ENCODE results near the gene MOBP. TPM values are rescaled to one million over a fixed set of nuclear protein-coding genes. Genes with fewer than 3 reads are reported as not detected.
A peak's percentile ranks its signal among the peaks of the same experiment; 100 is the strongest.
"Not testable (repeated sequence)": the region's sequence is repeated elsewhere in the genome, so short reads cannot be mapped to it uniquely, and the experiment has no call there.

MOBP gene, protein sequence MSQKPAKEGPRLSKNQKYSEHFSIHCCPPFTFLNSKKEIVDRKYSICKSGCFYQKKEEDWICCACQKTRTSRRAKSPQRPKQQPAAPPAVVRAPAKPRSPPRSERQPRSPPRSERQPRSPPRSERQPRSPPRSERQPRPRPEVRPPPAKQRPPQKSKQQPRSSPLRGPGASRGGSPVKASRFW
- not detected in 2 replicates for total RNA-seq (2014; rRNA removed)
- Bru-seq, nascent RNA: percentile 11 among the genes with signal in this experiment
- BruChase-seq, experiment 1, labeled RNA remaining after a 6-hour chase: percentile 24 among the genes with signal in this experiment
- percentile 28 among the genes with signal in this experiment for BruChase-seq, experiment 2, labeled RNA remaining after a 2-hour chase
- long read RNA-seq: 0 reads

DNA sequence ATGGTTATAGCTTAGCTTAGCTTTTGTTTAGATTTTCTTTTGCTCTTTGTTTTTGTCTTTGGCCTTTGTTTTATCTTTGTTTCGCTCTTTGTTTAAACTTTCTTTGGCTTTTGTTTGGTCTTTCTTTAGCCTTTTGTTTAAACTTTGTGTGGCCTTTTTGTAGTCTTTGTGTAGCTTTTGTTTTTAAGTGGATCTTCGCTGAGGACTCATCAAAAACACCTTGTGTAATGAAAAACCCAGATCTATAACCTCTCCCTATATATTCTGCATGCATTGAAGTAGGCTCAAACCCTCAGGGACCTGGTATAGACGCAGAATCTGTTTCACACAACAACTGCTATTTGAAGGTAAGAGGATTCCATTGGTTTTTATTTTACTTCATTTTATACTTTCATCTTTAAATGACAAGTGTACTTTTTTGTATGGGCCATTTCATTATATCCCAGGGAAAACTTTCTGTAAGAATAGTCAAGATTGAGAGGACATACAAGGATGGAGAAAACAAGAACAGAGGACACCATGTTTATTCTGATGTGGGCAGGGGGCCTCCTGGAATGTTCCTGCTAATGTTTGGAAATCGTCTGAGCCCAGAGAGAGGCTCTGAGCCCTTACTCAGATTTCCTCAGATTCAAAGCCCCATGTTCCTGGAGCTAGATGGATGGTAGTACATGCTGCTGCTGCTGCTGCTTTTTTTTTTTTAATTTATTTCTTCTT is at the start of gene MOBP:
Gene MOBP, plus strand, starts transcription at position 287 of the 714 bp plus-strand sequence. CDS start 34,390 bp downstream, outside the sequence.
- CTCF ChIA-PET: no interaction called here
- Histone ChIP-seq H3K4me3 (ENCODE audit: low read length) (no peak within 1 kb of the TSS), H3K27me3 (ENCODE audit: low read length) (peaks cover 33% of the 10 kb centered on the region), H3K9me2 (replicated peaks; ENCODE audit: low read length) (no peaks in the 10 kb centered on the region), H3K4me1 (ENCODE audit: insufficient read depth, low read length) (no peaks in the 10 kb centered on the region), H4K20me1 (ENCODE audit: low read length) (no peaks in the 10 kb centered on the region), H3F3A (ENCODE audit: low read length, unreplicated experiment) (no peaks in the 10 kb centered on the region), H3K9me3 (ENCODE audit: low read length) (no peaks in the 10 kb centered on the region), H3K79me2 (ENCODE audit: low read length) (no peaks in the 10 kb centered on the region), H3K4me2 (ENCODE audit: low read length) (no peak within 1 kb of the TSS), H3K36me3 (ENCODE audit: low read depth, low read length) (no peaks in the 10 kb centered on the region), H3K9ac (ENCODE audit: low read length) (no peak within 1 kb of the TSS), H3K27ac (ENCODE audit: low read length) (no peak within 1 kb of the TSS), H2AFZ (ENCODE audit: low read length) (no peak within 1 kb of the TSS)
- no peak for DNase-seq
- intact Hi-C loops (cut with micrococcal nuclease): no loop called here
- no TSS peak for BruUV-seq (replicated peaks)
- POLR2A ChIA-PET (ENCODE audit: unreplicated experiment): no interaction called here
- TF ChIP-seq EZH2phosphoT487 (IDR thresholded peaks at IDR 0.05; ENCODE audit: borderline replicate concordance, low read length) (no peak), EZH2 (IDR thresholded peaks at IDR 0.05; ENCODE audit: low read length, unreplicated experiment) (no peak)
- TF ChIP-seq, protein P1, sequence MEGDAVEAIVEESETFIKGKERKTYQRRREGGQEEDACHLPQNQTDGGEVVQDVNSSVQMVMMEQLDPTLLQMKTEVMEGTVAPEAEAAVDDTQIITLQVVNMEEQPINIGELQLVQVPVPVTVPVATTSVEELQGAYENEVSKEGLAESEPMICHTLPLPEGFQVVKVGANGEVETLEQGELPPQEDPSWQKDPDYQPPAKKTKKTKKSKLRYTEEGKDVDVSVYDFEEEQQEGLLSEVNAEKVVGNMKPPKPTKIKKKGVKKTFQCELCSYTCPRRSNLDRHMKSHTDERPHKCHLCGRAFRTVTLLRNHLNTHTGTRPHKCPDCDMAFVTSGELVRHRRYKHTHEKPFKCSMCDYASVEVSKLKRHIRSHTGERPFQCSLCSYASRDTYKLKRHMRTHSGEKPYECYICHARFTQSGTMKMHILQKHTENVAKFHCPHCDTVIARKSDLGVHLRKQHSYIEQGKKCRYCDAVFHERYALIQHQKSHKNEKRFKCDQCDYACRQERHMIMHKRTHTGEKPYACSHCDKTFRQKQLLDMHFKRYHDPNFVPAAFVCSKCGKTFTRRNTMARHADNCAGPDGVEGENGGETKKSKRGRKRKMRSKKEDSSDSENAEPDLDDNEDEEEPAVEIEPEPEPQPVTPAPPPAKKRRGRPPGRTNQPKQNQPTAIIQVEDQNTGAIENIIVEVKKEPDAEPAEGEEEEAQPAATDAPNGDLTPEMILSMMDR (conservative IDR thresholded peaks at IDR 0.05; ENCODE audit: low read depth, low read length): no peak
- no peak for ATAC-seq

DNA sequence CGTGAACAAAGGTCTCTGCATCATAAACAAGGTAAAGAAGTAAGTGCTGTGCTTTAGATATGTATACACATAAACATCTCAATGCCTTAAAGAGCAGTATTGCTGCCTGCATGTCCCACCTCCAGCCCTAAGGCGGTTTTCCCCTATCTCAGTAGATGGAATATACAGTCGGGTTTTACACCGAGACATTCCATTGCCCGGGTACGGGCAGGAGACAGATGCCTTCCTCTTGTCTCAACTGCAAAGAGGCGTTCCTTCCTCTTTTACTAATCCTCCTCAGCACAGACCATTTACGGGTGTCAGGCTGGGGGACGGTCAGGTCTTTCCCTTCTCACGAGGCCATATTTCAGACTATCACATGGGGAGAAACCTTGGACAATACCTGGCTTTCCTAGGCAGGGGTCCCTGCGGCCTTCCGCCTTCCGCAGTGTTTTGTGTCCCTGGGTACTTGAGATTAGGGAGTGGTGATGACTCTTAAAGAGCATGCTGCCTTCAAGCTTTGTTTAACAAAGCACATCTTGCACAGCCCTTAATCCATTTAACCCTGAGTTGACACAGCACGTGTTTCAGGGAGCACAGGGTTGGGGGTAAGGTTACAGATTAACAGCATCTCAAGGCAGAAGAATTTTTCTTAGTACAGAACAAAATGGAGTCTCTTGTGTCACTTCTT is 48.8 kb upstream of the MOBP start:
- H4K20me1 ChIP-seq (ENCODE audit: low read length); H3F3A ChIP-seq (ENCODE audit: low read length, unreplicated experiment); H3K4me2 ChIP-seq (ENCODE audit: low read length); H3K79me2 ChIP-seq (ENCODE audit: low read length); POLR2A ChIA-PET (ENCODE audit: unreplicated experiment); CTCF ChIA-PET; H3K9ac ChIP-seq (ENCODE audit: low read length); DNase-seq; H3K9me3 ChIP-seq (ENCODE audit: low read length); H3K9me2 ChIP-seq (replicated peaks; ENCODE audit: low read length); H3K27ac ChIP-seq (ENCODE audit: low read length); H2AFZ ChIP-seq (ENCODE audit: low read length); H3K4me1 ChIP-seq (ENCODE audit: insufficient read depth, low read length); BruUV-seq (replicated peaks); ATAC-seq; H3K4me3 ChIP-seq (ENCODE audit: low read length); H3K27me3 ChIP-seq (ENCODE audit: low read length); H3K36me3 ChIP-seq (ENCODE audit: low read depth, low read length): not testable (repeated sequence)
- intact Hi-C loops (cut with micrococcal nuclease): loop anchor here (10.0 kb wide), 1 partner anchor 896 kb away; no protein-coding TSS in a partner anchor

DNA sequence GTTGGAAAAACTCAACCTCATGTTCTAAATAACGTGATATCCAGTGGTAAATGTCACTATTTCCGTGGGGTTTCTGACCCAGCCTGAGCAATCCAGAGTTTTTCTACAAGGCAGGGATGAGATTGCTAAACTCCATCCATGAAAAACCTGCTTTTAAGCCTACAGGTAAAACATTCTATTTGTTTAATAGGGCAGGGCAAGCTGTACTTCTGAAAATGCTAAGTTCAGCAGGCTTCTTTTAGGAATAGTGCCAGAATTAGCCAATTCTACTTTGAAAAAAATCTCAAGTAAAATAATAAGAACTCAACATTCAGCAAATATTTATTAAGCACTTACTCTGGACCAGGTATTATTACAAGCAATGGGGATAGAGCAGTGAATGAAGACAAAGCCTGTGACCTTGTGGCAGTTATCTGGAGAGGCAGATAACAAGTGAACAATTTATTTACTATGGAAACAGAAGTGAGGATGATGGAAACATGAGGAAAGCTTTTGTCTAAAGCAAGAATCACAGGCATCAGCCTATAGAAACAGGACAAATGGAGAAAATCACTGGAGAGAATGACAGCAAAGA is 47.7 kb upstream of the MOBP start:
- TF ChIP-seq EZH2 (IDR thresholded peaks at IDR 0.05; ENCODE audit: low read length, unreplicated experiment) (no peak), EZH2phosphoT487 (IDR thresholded peaks at IDR 0.05; ENCODE audit: borderline replicate concordance, low read length) (no peak)
- TF ChIP-seq, protein P1 (conservative IDR thresholded peaks at IDR 0.05; ENCODE audit: low read depth, low read length): no peak
- Histone ChIP-seq H3K9me3 (ENCODE audit: low read length) (no peaks in the 10 kb centered on the region), H3K9ac (ENCODE audit: low read length) (no peak overlapping the region), H3K27me3 (ENCODE audit: low read length) (no peaks in the 10 kb centered on the region), H3K36me3 (ENCODE audit: low read depth, low read length) (no peaks in the 10 kb centered on the region), H3K27ac (ENCODE audit: low read length) (no peak overlapping the region), H3K79me2 (ENCODE audit: low read length) (no peaks in the 10 kb centered on the region), H3K4me2 (ENCODE audit: low read length) (no peak overlapping the region), H4K20me1 (ENCODE audit: low read length) (no peaks in the 10 kb centered on the region), H2AFZ (ENCODE audit: low read length) (no peak overlapping the region), H3K4me3 (ENCODE audit: low read length) (no peak overlapping the region), H3K9me2 (replicated peaks; ENCODE audit: low read length) (no peaks in the 10 kb centered on the region), H3K4me1 (ENCODE audit: insufficient read depth, low read length) (no peaks in the 10 kb centered on the region), H3F3A (ENCODE audit: low read length, unreplicated experiment) (peaks cover 3% of the 10 kb centered on the region)
- no peak for DNase-seq
- ChIA-PET POLR2A (ENCODE audit: unreplicated experiment) (no interaction called here), CTCF (no interaction called here)
- intact Hi-C loops (cut with micrococcal nuclease): loop anchor here (10.0 kb wide), 1 partner anchor 895 kb away; no protein-coding TSS in a partner anchor
- BruUV-seq (replicated peaks): no TSS peak
- no peak for ATAC-seq

Measured in PC-3 (cell line).